Stimulated activated memory B cell treated with anti-CD40 and anti-IgM and Interleukin-4, amounts not matched to agents 10 μg/mL and 1 μg/mL and 100 μg/mL, for 72 hours (primary cell): ENCODE measurements around the gene ZNF846.
"Not testable (repeated sequence)": the region's sequence is repeated elsewhere in the genome, so short reads cannot be mapped to it uniquely, and the experiment has no call there.

ENCODE experiments used
- ATAC-seq: fragments of 150-1000 bp; cut with Tn5 transposase; 2 replicates; pipeline ENCODE4 v1.10.0; 2021
- H3K27ac Mint-ChIP-seq: one replicate; pipeline ENCODE4 v1.8.0; 2022; ENCODE audit warnings: mild to moderate bottlenecking, mixed read lengths
- H3K27me3 Mint-ChIP-seq: one replicate; pipeline ENCODE4 v1.8.0; 2022; ENCODE audit warnings: mixed read lengths
- H3K36me3 Mint-ChIP-seq: one replicate; pipeline ENCODE4 v1.8.0; 2022; ENCODE audit warnings: mixed read lengths
- H3K4me1 Mint-ChIP-seq: one replicate; pipeline ENCODE4 v1.8.0; 2022; ENCODE audit warnings: mixed read lengths
- H3K4me3 Mint-ChIP-seq: one replicate; pipeline ENCODE4 v1.8.0; 2022; ENCODE audit warnings: mild to moderate bottlenecking, moderate library complexity, mixed read lengths
- H3K9me3 Mint-ChIP-seq: one replicate; pipeline ENCODE4 v1.8.0; 2022; ENCODE audit warnings: mixed read lengths

Gene ZNF846

DNA sequence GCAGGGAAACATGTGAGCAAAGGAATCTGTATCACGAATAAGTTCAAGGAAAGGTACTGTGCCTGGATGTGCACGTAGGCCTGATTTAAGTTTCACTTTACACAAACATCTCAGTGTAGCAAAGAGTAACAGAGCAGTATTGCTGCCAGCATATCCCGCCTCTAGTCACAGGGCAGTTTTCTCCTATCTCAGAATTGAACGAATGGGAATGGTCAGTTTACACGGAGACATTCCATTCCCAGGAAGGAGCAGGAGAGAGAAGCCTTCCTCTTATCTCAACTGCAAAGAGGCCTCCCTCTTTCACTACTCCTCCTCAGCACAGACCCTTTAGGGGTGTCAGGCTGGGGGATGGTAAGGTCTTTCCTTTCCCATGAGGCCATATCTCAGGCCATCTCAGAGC is 21.0 kb upstream of the ZNF846 start:
- not testable (repeated sequence) for H3K9me3 Mint-ChIP-seq, H3K27ac Mint-ChIP-seq, H3K27me3 Mint-ChIP-seq, ATAC-seq, H3K36me3 Mint-ChIP-seq, H3K4me3 Mint-ChIP-seq
- peaks cover 35% of the 10 kb centered on the region for H3K4me1 Mint-ChIP-seq

GRCh38 chr19:9789066-9789465 is 20.5 kb upstream of the ZNF846 start:
- H3K27me3 Mint-ChIP-seq, result no peaks in the 10 kb centered on the region
- ATAC-seq, result no peak
- no peaks in the 10 kb centered on the region for H3K9me3 Mint-ChIP-seq
- no peak overlapping the region for H3K4me3 Mint-ChIP-seq
- H3K36me3 Mint-ChIP-seq, result no peaks in the 10 kb centered on the region
- no peak overlapping the region for H3K27ac Mint-ChIP-seq
- peaks cover 40% of the 10 kb centered on the region for H3K4me1 Mint-ChIP-seq

DNA sequence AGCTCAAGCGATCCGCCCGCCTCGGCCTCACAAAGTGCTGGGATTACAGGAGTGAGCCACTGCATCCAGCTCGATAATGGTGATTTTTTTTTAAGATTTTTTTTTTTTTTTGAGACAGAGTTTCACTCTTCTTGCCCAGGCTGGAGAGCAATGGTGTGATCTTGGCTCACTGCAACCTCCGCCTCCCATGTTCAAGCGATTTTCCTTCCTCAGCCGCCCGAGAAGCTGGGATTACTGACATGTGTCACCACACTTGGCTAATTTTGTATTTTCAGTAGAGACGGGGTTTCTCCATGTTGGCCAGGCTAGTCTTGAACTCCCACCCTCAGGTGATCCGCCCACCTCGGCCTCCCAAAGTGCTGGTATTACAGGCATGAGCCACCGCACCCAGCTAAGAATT is 20.1 kb upstream of the ZNF846 start:
- ATAC-seq, H3K36me3 Mint-ChIP-seq, H3K9me3 Mint-ChIP-seq, H3K4me3 Mint-ChIP-seq, H3K27me3 Mint-ChIP-seq, H3K27ac Mint-ChIP-seq: not testable (repeated sequence)
- H3K4me1 Mint-ChIP-seq, result peaks cover 43% of the 10 kb centered on the region

- no peaks in the 10 kb centered on the region for H3K9me3 Mint-ChIP-seq
- H3K27me3 Mint-ChIP-seq, result no peaks in the 10 kb centered on the region
- ATAC-seq, result no peak
- peak overlapping the region; percentile 97 for H3K27ac Mint-ChIP-seq
- peak overlapping the region; percentile 73 for H3K4me3 Mint-ChIP-seq
- H3K4me1 Mint-ChIP-seq, result peaks cover 36% of the 10 kb centered on the region
- no peaks in the 10 kb centered on the region for H3K36me3 Mint-ChIP-seq
Observed at GRCh38 chr19:9786819-9787218, 18.3 kb upstream of the ZNF846 start.

- Mint-ChIP-seq H3K27ac (peak overlapping the region; percentile 97), H3K36me3 (no peaks in the 10 kb centered on the region), H3K4me3 (peak overlapping the region; percentile 88), H3K27me3 (no peaks in the 10 kb centered on the region), H3K9me3 (no peaks in the 10 kb centered on the region), H3K4me1 (peaks cover 31% of the 10 kb centered on the region)
- ATAC-seq, result no peak
Observed at GRCh38 chr19:9786342-9786741, 17.8 kb upstream of the ZNF846 start.

DNA sequence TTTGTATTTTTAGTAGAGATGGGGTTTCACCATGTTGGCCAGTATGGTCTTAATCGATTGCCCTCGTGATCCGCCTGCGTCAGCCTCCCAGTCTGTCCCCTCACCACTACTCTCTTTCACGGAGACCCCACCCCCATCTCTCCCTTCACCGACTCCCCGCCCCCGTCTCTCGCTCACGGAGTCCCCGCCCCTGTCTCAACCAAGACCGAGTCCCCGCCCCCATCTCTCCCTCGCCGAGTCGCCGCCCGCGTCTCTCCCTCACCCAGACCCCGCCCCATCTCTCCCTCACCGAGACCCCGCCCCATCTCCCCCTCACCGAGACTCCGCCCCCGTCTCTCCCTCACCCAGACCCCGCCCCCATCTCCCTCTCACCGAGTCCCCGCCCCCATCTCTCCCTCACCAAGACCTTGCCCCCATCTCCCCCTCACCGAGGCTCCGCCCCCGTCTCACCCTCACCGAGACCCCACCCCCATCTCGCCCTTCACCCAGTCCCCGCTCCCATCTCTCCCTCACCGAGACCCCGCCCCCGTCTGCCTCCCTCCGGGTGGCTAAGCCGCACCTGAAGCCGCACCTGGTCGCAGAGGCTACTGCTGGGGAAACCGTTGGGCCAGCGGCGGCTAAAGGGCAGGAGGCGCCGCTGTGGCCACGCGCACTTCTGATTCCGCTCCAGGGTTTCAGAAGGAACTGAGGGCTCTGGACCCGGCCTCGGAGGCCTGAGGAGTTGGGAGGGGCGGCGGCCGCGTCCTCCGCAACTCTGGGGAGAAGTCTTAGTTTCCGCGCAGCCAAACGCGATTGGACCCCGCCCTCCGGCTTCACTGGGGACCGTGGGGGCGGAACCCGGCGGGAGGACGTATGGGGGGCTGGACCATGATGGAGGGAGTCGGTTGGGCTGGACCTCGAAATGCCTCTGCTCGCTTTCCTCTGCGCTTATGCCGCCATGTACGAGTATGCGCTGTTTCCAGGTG is 17.1 kb upstream of the ZNF846 start:
- Mint-ChIP-seq H3K27ac (peak overlapping the region; percentile 97), H3K9me3 (no peaks in the 10 kb centered on the region), H3K27me3 (no peaks in the 10 kb centered on the region), H3K4me1 (peaks cover 28% of the 10 kb centered on the region), H3K36me3 (no peaks in the 10 kb centered on the region), H3K4me3 (peak overlapping the region; percentile 88)
- ATAC-seq, result peak; percentile 93

DNA sequence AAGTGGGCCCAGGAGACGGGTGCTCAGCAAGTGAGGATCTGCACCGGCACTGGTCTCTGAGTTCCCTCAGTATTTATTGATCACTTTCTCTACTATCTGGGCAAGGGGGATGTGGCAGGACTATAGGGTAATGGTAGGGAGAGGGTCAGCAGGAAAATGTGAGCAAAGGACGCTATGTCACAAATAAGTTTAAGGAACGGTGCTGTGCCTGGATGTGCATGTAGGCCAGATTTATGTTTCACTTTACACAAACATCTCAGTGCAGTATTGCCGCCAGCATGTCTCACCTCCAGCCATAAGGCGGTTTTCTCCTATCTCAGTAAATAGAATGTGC is 15.6 kb upstream of the ZNF846 start:
- H3K36me3 Mint-ChIP-seq, H3K9me3 Mint-ChIP-seq, H3K27me3 Mint-ChIP-seq, H3K27ac Mint-ChIP-seq, H3K4me3 Mint-ChIP-seq, ATAC-seq: not testable (repeated sequence)
- H3K4me1 Mint-ChIP-seq, result peaks cover 22% of the 10 kb centered on the region

- H3K4me1 Mint-ChIP-seq, result peaks cover 22% of the 10 kb centered on the region
- H3K27me3 Mint-ChIP-seq, result no peaks in the 10 kb centered on the region
- no peak overlapping the region for H3K27ac Mint-ChIP-seq
- peaks cover 8% of the 10 kb centered on the region for H3K36me3 Mint-ChIP-seq
- ATAC-seq, result no peak
- H3K4me3 Mint-ChIP-seq, result no peak overlapping the region
- peaks cover 7% of the 10 kb centered on the region for H3K9me3 Mint-ChIP-seq
Observed at GRCh38 chr19:9782338-9782737, 13.8 kb upstream of the ZNF846 start.

DNA sequence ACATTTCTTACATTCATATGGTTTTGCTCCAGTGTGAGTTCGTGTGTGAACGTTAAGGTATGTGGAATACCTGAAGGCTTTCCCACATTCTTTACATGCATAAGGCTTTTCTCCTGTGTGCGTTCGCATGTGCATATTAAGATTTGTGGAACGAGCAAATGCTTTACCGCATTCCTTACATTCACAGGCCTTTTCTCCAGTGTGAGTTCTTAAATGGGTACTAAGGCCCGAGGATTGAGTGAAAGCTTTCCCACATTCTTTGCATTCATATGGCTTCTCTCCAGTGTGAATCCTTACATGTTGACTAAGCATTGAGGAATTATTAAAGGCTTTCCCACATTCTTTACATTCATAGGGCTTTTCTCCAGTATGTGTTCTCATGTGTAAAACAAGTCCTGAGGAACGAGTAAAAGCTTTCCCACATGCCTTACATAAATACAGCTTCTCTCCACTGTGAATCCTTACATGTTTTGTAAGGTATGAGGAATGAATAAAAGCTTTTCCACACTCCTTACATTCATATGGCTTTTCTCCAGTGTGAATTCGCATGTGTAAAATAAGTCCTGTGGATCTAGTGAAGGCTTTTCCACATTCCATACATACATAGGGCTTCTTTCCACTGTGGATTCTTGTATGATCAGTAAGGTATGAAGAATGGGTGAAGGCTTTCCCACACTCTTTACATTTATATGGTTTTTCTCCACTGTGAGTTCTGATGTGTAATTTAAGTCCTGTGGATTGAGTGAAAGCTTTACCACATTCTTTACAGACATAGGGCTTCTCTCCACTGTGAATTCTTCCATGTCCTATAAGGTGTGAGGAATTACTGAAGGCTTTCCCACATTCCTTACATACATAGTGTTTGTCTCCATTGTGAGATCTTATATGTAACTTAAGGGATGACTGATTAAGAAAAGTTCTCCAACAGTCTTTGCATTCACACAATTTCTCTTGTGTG is 10.7 kb downstream of the ZNF846 start:
- Mint-ChIP-seq H3K27me3 (no peaks in the 10 kb centered on the region), H3K9me3 (peaks cover 20% of the 10 kb centered on the region), H3K27ac (no peak overlapping the region), H3K4me3 (no peak overlapping the region), H3K4me1 (no peaks in the 10 kb centered on the region), H3K36me3 (peaks cover 56% of the 10 kb centered on the region)
- no peak for ATAC-seq

GRCh38 chr19:9752701-9753443 is 15.7 kb downstream of the ZNF846 start:
- H3K4me1 Mint-ChIP-seq, result no peaks in the 10 kb centered on the region
- H3K27ac Mint-ChIP-seq, result no peak overlapping the region
- peaks cover 30% of the 10 kb centered on the region for H3K9me3 Mint-ChIP-seq
- H3K36me3 Mint-ChIP-seq, result peaks cover 14% of the 10 kb centered on the region
- H3K4me3 Mint-ChIP-seq, result no peak overlapping the region
- no peaks in the 10 kb centered on the region for H3K27me3 Mint-ChIP-seq
- no peak for ATAC-seq

- Mint-ChIP-seq H3K36me3 (peaks cover 8% of the 10 kb centered on the region), H3K4me3 (no peak overlapping the region), H3K27ac (no peak overlapping the region), H3K4me1 (no peaks in the 10 kb centered on the region), H3K9me3 (peaks cover 23% of the 10 kb centered on the region), H3K27me3 (no peaks in the 10 kb centered on the region)
- no peak for ATAC-seq
Observed at GRCh38 chr19:9751446-9751845, 17.1 kb downstream of the ZNF846 start.

DNA sequence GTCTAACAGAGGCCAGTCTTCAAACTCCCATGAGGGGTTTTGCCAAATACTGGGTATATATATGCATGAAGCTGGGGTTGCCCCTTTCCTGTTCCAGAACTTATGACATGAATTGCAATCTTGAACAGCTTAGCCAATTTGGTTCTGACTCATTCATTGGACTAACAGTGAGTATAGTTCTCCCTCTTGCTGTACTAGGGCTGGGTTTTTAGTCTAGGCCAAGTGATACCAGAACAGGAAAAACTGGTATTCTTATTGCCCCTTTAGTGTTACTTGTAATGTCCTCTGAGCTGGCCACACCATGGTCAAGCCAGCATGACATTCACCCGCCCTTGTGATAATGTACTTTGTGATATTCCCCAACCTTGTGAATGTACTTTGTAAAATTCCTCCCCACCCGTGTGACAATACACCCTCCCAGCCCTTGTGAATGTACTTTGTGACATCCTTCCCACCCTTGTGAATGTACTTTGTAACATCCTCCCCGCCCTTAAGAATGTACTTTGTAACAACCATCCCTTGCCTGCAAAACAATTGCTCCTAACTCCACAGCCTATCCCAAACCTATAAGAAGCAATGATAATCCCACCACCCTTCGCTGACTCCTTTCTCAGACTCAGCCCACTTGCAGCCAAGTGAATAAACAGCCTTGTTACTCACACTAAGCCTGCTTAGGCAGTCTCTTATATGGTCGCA is 26.9 kb downstream of the ZNF846 start:
- no peak for ATAC-seq
- Mint-ChIP-seq H3K4me3 (no peak overlapping the region), H3K9me3 (peaks cover 18% of the 10 kb centered on the region), H3K27me3 (no peaks in the 10 kb centered on the region), H3K27ac (no peak overlapping the region), H3K4me1 (no peaks in the 10 kb centered on the region), H3K36me3 (peaks cover 17% of the 10 kb centered on the region)

- H3K4me1 Mint-ChIP-seq, result no peaks in the 10 kb centered on the region
- H3K36me3 Mint-ChIP-seq, result no peaks in the 10 kb centered on the region
- H3K9me3 Mint-ChIP-seq, result peaks cover 8% of the 10 kb centered on the region
- H3K4me3 Mint-ChIP-seq, result no peak overlapping the region
- no peaks in the 10 kb centered on the region for H3K27me3 Mint-ChIP-seq
- no peak for ATAC-seq
- H3K27ac Mint-ChIP-seq, result no peak overlapping the region
Observed at GRCh38 chr19:9735986-9736385, 32.6 kb downstream of the ZNF846 start.

GRCh38 chr19:9730056-9730455 is 38.5 kb downstream of the ZNF846 start:
- H3K4me3 Mint-ChIP-seq, H3K27ac Mint-ChIP-seq, H3K27me3 Mint-ChIP-seq, H3K4me1 Mint-ChIP-seq, H3K36me3 Mint-ChIP-seq, H3K9me3 Mint-ChIP-seq, ATAC-seq: not testable (repeated sequence)
